ENCODE data around the gene ZBED4.

ZBED4 gene

DNA sequence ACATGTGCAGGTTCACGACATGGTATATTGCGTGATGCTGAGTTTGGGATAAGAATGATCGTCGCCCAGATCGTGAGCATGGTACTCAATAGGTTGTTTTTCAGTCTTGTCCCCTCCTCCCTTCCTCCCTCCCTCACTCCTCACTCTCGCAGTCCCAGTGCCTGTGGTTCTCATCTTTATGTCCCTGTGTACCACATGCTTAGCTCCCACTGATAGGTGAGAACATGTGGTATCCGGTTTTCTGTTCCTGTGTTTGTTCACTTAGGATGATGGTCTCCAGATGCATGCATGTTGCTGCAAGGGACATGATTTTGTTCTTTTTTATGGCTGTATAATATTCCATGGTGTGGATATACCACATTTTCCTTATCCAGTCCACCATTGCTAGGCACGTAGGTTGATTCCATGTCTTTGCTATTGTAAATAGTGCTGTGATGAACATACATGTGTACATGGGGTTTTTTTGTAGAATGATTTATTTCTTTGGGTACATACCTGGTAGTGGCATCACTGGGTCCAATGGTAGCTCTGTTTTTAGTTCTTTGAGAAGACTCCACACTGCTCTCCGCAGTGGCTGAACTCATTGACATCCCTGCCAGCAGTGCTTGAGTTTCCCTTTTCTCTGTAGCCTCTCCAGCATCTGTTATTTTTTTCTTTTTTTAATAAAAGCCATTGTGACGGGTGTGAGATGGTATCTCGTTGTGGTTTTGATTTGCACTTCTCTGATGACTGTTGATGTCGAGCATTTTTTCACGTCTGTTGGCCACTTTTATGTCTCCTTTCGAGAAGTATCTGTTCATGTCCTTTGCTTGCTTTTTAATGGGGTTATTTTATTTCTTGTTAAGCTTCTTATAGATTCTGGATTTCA lies 16.4 kb downstream of the ZBED4 start:
- TF ChIP-seq, protein P1, sequence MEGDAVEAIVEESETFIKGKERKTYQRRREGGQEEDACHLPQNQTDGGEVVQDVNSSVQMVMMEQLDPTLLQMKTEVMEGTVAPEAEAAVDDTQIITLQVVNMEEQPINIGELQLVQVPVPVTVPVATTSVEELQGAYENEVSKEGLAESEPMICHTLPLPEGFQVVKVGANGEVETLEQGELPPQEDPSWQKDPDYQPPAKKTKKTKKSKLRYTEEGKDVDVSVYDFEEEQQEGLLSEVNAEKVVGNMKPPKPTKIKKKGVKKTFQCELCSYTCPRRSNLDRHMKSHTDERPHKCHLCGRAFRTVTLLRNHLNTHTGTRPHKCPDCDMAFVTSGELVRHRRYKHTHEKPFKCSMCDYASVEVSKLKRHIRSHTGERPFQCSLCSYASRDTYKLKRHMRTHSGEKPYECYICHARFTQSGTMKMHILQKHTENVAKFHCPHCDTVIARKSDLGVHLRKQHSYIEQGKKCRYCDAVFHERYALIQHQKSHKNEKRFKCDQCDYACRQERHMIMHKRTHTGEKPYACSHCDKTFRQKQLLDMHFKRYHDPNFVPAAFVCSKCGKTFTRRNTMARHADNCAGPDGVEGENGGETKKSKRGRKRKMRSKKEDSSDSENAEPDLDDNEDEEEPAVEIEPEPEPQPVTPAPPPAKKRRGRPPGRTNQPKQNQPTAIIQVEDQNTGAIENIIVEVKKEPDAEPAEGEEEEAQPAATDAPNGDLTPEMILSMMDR (conservative IDR thresholded peaks at IDR 0.05): no peak
- H3K27ac ChIP-seq: no peak overlapping the region

DNA sequence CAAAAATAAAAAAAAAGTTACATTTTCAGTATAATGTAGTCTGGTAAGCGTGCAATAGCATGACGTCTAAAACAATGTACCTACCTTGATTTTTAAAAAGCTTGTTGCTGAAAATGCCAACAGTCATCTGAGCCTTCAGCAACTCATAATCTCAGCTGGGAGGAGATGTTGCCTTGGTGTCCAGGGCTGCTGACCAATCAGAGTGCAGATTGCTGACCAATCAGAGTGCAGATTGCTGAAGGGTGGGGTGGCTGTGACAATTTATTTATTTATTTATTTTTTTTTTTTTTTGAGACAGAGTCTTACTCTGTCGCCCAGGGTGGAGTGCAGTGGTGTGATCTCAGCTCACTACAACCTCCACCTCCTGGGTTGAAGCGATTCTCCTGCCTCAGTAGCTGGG lies 17.8 kb downstream of the ZBED4 start:
- no peak overlapping the region for H3K27ac ChIP-seq
- TF ChIP-seq, protein P1 (conservative IDR thresholded peaks at IDR 0.05): no peak

DNA sequence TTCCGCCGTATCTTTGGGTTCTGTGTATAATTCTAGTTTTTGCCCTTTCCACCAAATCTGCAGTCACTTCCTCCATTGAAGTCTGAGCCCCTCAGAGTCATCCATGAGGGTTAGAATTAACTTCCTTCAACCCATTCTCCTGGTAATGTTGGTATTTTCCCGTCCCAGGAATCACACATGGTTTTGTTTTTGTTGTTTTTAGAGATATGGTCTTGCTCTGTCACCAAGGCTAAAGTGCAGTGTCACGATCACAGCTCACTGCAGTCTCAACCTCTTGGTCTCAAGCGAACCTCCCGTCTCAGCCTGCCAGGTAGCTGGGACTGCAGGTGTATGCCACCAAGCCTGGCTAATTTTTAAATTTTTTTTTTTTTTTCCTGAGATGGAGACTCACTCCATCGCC lies 18.7 kb downstream of the ZBED4 start:
- TF ChIP-seq, protein P1 (conservative IDR thresholded peaks at IDR 0.05): no peak
- H3K27ac ChIP-seq: no peak overlapping the region

DNA sequence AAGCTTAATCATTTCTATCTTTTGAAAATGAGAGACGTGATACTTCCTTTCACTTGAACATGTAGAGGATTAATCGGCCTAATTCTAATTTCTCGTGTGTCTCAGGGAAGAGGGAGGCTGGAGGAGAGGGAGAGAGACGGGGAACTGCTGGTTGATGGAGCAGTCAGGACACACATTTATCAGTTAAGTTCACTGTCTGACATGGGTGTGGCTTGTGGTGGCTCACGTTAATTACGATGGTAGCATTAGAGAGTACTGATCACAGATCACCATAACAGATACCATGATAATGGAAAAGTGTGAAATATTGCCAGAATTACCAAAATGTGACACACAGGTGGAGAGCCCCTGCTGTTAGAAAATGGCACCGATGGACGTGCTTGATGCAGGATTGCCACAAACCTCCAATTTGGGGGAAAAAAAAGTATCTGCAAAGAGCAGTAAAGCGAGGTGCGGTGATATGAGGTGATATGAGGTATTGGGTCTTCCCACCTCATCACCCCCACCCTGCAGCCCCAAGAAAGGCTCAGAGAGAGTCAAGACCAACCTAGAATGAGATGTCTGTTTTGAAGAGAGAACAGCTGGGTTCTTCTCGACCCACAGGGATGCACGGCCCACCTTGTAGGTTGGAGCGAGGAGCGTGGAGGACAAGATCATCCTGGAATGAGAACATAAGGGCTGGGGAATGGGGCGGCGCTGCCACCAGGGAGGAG lies 19.7 kb downstream of the ZBED4 start:
- TF ChIP-seq, protein P1 (conservative IDR thresholded peaks at IDR 0.05): no peak
- no peak overlapping the region for H3K27ac ChIP-seq

DNA sequence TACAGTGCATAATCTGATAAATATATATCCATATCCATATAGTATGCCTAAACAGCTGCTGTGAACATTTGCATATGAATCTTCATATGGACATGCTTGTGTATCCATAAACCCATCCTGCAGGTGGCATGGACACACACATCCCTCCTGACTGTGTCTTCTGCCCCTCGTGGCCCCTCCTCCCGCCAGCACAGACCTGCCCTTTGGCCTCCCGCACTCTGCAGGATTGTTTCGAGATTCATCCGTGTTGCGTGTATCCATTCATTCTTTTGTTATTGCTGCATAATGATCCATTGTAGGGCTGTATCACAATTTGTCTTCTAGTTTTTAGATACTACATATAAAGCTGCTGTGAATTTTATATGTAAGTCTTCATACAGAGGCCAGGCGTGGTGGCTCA lies 24.0 kb downstream of the ZBED4 start:
- H3K27ac ChIP-seq: no peak overlapping the region
- TF ChIP-seq, protein P1 (conservative IDR thresholded peaks at IDR 0.05): no peak

DNA sequence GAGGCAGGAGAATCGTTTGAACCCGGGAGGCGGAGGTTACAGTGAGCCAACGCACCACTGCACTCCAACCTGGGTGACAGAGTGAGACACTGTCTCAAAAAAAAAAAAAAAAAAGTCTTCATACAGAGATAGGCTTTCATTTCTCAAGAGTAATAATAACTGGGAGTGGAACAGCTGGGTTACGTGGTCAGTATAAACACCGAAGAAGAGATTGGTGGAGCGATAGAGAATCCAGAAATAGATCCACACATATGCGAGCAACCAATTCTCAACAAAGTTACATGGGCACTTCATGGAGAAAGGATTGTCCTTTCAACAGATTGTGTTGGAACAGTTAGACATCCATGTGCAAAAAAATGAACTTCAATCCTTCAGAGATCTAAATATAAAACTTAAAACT lies 24.6 kb downstream of the ZBED4 start:
- H3K27ac ChIP-seq: no peak overlapping the region
- TF ChIP-seq, protein P1 (conservative IDR thresholded peaks at IDR 0.05): no peak

DNA sequence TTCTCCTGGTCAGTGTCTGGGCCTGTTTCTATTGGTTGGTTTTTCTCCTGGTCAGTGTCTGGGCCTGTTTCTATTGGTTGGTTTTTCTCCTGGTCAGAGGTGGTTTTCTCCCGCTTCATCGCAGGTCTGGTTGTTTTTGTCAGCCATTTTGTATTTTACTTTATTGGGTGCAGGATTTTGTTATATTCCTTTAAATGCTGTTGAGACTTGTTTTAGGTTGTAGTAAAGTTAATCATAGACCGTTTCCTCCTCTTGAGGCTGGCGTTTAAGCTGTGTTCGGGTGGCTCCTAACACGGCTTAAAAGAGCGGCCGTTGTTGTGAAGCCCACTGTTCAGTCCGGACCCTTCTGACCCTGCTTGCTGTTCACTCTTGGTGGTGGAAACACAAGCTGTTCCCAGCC lies 26.2 kb downstream of the ZBED4 start:
- H3K27ac ChIP-seq: no peak overlapping the region

More for the DNA sequence above, 26.2 kb downstream of the ZBED4 start:
- TF ChIP-seq, protein P1 (conservative IDR thresholded peaks at IDR 0.05): no peak
